ENCODE results near the gene RNF40.
"Not testable (repeated sequence)": the region's sequence is repeated elsewhere in the genome, so short reads cannot be mapped to it uniquely, and the experiment has no call there.

Gene RNF40

GRCh38 chr16:30782486-30783279, 20.6 kb downstream of the RNF40 start:
- no peak for DNase-seq (ENCODE audit: low spot score)

- DNase-seq (ENCODE audit: low spot score) = no peak
These were observed 21.4 kb downstream of the RNF40 start for GRCh38 chr16:30783280-30784109.

- DNase-seq (ENCODE audit: low spot score) = no peak
These were observed 22.1 kb downstream of the RNF40 start for GRCh38 chr16:30784215-30784614.

- DNase-seq (ENCODE audit: low spot score) = no peak
These were observed 23.3 kb downstream of the RNF40 start for GRCh38 chr16:30785126-30786106.

GRCh38 chr16:30786115-30786935, 24.2 kb downstream of the RNF40 start:
- DNase-seq (ENCODE audit: low spot score) = peak; percentile 77

- peak; percentile 88 for DNase-seq (ENCODE audit: low spot score)
These were observed 25.0 kb downstream of the RNF40 start, which contains the start of gene ZNF629 for GRCh38 chr16:30786936-30787612. ZNF629 (minus strand) TSS chr16:30787205; CDS start chr16:30784482, 2,723 bp downstream.

- no peak for DNase-seq (ENCODE audit: low spot score)
These were observed 25.7 kb downstream of the RNF40 start for GRCh38 chr16:30787613-30788378.

- no peak for DNase-seq (ENCODE audit: low spot score)
These were observed 31.5 kb downstream of the RNF40 start for GRCh38 chr16:30793508-30794069.

- DNase-seq (ENCODE audit: low spot score) = no peak
These were observed 32.5 kb downstream of the RNF40 start for GRCh38 chr16:30794634-30795033.

- no peak for DNase-seq (ENCODE audit: low spot score)
These were observed 35.7 kb downstream of the RNF40 start for GRCh38 chr16:30797670-30798309.

- no peak for DNase-seq (ENCODE audit: low spot score)
These were observed 40.8 kb downstream of the RNF40 start for GRCh38 chr16:30802936-30803335.

GRCh38 chr16:30805056-30805369, 42.9 kb downstream of the RNF40 start:
- no peak for DNase-seq (ENCODE audit: low spot score)

- peak; percentile 80 for DNase-seq (ENCODE audit: low spot score)
These were observed 43.4 kb downstream of the RNF40 start for GRCh38 chr16:30805370-30806169.

GRCh38 chr16:30808146-30808545, 46.0 kb downstream of the RNF40 start:
- no peak for DNase-seq (ENCODE audit: low spot score)

- DNase-seq (ENCODE audit: low spot score) = not testable (repeated sequence)
These were observed 46.8 kb downstream of the RNF40 start for GRCh38 chr16:30808890-30809426.

GRCh38 chr16:30809675-30810074, 47.6 kb downstream of the RNF40 start:
- not testable (repeated sequence) for DNase-seq (ENCODE audit: low spot score)

GRCh38 chr16:30813821-30814189, 51.7 kb downstream of the RNF40 start:
- no peak for DNase-seq (ENCODE audit: low spot score)

GRCh38 chr16:30816769-30817168, 54.6 kb downstream of the RNF40 start:
- no peak for DNase-seq (ENCODE audit: low spot score)
